GM21423 (cell line): ENCODE data around the gene KCNE3.

Experiments used
- ATAC-seq: cut with Tn5 transposase; IDR thresholded peaks from one replicate; pipeline ENCODE4 v1.9.1; 2021; ENCODE audit warnings: mild to moderate bottlenecking, moderate library complexity; ENCODE audit not compliant: unreplicated experiment

KCNE3 gene

GRCh38 chr11:74471668-74472429, 4.5 kb upstream of the KCNE3 start:
- no peak for ATAC-seq

DNA sequence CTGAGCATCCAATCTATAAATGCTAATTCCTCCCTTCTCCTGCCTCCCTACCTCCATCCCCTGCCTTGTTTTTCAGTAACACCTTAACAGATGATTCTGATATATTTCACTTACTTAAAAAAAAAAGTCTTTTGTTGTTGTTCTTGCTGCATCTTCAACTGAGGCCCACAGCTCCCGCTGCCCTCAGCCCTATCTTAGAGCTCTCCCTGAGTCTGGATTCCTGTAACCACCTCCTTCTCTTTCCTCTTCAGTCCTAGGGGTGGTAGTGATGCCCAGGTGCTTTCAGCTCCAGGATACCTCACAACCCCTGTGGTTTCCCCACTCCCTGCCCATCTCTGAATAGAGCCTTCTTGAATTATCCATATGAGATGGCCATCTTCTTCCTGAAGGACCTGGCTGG, 3.7 kb upstream of the KCNE3 start:
- no peak for ATAC-seq

DNA sequence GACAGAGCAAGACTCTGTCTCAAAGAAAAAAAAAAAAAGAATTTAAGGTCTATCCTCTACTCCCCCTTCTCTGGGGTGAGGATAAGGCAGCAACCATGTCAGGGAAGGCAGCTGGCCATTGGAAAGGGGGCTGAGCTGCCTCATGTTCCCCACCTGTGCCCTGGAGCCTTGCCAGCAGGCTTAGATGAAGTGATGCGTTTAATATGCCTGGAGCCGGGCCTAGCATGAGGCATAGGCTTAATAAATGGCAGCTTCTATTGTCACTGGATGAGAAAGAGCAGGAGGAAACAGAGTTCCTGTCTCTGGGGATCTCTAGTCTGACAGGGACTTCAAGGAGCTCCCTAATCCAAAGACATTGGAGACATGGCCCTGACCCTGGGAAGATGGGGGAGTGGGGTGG, 3.2 kb upstream of the KCNE3 start:
- no peak for ATAC-seq

- no peak for ATAC-seq
Observed at GRCh38 chr11:74468936-74469335, 1.6 kb upstream of the KCNE3 start.

DNA sequence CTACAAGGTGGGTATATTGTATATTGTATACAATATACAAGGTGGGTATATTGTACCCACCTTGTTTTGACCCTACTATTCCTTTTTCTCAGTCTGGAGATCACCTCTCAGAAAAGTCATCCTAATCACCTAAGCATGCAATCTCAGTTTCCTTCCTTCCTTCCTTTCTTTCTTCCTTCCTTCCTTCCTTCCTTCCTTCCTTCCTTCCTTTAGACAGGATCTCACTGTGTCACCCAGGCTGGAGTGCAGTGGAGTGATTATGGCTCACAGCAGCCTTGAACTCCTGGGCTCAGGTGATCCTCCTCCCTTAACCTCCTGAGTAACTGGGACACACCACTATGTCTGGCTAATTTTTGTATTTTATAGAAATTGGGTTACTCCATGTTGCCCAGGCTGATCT, 1.2 kb upstream of the KCNE3 start:
- no peak for ATAC-seq

DNA sequence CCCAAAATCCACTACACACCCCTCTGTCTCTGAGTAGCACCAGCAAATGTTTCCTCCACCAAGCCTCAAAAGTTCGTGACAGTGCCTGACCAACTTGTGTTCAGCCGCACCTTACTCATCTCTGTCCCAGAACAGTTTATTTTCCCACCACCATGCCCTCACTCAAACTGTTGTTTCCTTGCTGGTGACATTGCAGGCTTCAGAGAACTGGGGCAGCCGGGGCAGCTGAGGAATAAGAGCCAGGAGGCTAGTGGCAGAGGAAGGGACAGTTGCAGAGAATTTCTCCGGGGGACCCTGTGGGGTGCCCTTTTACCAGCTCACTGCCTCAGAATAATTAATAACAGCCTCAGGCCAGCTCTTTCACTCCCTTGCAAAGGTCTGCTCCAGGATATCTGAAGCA, 709 bp upstream of the KCNE3 start:
- ATAC-seq = no peak

DNA sequence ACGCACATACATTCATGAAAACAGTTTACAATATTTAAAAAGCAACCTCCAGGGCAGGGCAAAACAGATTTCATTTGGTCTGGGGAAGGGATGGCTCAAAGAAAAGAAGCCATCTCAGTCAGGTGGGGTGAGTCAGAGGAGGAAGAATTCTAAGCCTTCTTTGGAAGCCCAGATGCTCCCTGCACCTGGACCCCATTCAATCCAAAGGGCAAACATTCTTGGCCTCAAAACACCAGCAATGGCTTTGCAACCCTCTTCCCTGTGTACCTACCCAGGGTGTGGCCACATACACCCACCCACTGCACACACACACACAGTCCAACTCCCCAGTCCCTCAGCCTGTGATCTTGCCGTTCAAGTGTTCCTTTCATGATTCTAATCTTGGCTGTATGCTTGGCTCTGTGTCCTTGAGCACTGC, 2.0 kb downstream of the KCNE3 start:
- no peak for ATAC-seq

GRCh38 chr11:74464746-74465145, 2.6 kb downstream of the KCNE3 start:
- no peak for ATAC-seq

- no peak for ATAC-seq
Observed at GRCh38 chr11:74463216-74463615, 4.1 kb downstream of the KCNE3 start.

DNA sequence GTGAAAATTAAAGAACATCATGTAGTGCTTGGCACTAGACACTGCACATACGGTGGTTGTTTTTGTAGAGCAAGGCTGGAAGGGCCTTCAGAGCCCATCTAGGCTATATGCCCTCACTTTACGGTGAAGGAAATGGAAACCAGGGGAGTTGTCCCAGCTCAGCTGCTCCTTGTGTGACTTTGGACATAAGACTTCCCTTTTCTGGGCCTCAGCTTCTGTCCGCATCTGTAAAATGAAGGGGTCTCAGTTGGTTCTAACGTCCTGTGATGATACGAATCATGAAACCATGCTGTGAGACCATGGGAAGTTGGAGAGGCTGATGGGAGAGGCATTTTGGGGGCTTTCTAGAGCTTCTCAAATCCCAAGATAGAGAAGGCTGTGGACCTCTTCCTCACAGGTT, 4.7 kb downstream of the KCNE3 start:
- no peak for ATAC-seq

GRCh38 chr11:74462009-74462408, 5.3 kb downstream of the KCNE3 start:
- ATAC-seq = no peak

DNA sequence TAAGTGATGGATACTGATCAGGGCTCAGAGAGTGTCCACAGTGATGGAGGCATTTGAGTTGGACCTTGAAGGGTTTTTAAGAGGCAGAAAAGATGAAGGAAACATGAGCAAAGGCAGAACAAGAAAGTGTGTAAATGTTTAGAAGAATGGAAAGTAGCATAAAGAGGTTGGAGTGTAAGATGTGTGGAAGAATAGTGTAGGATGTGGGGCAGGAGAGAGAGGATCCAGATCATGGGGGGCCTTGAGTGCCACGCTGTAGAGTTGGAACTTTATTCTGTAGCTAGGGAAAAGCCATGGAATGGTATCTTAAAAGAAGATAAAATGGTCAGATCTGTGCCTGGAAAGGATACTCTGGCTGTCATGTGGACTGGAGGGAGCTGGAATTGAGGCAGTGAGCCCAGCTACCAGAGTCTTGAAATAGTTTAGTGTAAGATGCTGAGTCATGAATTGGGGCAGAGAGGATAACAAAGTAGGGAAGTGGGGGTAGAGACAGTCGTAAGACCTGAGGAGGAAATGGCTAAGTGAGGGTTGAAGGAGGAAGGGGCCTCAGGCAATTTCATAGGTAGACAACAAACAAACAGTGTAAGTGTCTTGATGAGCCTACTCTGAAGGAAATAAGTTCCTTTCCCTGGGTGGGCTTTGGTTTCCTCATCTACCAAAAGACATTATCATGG, 6.7 kb downstream of the KCNE3 start:
- no peak for ATAC-seq

GRCh38 chr11:74460065-74460464, 7.3 kb downstream of the KCNE3 start:
- ATAC-seq = no peak

DNA sequence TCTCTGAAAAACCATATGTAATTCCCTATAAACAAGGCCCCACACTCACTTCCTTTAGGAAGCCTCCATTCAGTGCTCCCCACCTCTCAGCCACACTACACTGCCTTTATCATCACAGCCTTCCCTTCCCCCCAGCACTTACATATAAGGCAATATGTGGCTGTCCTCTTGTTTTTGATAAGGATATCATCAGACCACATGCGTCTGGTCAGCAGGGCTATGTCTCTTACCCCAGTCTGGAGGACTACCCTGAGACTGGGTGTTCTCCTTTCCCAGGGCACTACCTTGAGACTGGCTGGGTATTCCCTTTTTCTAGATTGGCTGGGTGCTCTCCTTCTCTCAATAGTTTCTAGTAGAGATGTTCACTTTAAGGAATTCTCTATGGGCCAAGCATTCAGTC, 7.8 kb downstream of the KCNE3 start:
- ATAC-seq = no peak

DNA sequence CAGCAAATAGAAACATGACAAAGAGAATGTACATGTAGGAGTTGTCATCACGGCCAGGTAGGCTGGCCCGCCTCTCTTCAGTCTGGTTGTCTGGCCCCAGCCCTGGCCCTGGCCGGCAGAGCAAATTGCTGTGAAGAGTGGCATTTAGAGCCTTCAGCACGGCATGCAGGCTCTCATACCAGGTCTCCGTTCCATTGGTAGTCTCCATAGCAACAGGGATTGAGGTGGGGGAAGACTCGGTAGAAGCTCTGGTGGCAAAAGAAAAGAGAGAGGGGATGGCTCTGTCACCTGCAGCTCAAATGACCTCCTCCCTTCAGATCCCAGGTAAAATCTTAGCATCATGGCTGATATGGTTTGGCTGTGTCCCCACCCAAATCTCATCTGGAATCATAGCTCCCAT, 10.0 kb downstream of the KCNE3 start:
- no peak for ATAC-seq

DNA sequence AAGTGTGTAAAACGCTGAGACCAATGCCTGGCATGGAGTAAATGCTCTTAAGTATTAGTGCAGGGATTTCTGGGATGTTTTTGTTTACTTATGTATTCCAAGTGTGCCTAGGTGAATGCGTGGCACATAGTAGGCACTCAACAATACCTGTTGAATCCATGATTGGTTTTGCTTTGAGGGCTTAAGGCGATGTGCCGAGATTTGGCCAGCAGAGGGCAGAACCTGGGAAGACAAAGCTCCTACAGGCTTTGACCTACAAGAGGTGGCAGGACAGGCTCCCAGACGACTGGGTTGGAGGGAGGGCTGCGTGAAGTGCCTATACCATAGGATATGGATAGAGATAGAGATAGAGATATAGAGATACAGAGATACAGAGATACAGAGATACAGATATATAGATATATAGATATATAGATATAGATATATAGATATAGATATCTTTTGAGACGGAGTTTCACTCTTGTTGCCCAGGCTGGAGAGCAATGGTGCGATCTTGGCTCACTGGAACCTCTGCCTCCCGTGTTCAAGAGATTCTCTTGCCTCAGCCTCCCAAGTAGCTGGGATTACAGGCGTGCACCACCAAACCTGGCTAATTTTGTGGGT, 13.9 kb downstream of the KCNE3 start:
- ATAC-seq = no peak

- no peak for ATAC-seq
Observed at GRCh38 chr11:74452366-74452765, 15.0 kb downstream of the KCNE3 start.

- no peak for ATAC-seq
Observed at GRCh38 chr11:74450318-74450717, 17.0 kb downstream of the KCNE3 start.

- ATAC-seq = peak; percentile 58
Observed at GRCh38 chr11:74449369-74449931, 17.9 kb downstream of the KCNE3 start.

GRCh38 chr11:74447720-74448119, 19.6 kb downstream of the KCNE3 start:
- ATAC-seq = no peak

GRCh38 chr11:74446532-74446938, 20.8 kb downstream of the KCNE3 start:
- ATAC-seq = no peak
